HCT116 (cell line): ENCODE results near the gene UBA6. TPM values are rescaled to one million over a fixed set of nuclear protein-coding genes. Genes with fewer than 3 reads are reported as not detected.

Experiments
- ATAC-seq: fragments of 200-7000 bp; cut with Tn5 transposase; 2 replicates; pipeline ENCODE4 v1.9.1; 2020; ENCODE audit warnings: mild to moderate bottlenecking, moderate library complexity
- BruUV-seq: library from RNA; stranded (reverse); fragments of 400-500 nt; replicated peaks from 2 replicates; lab custom pipeline; 2021; lab: Mats Ljungman, UMichigan
- CTCF ChIA-PET: fragments of 300-600 bp; sonication (Branson Sonifier 250); formaldehyde crosslinking; loops from one replicate; lab custom pipeline; 2021; ENCODE audit warnings: antibody characterized with exemption; lab: Charles Lee
- POLR2A ChIA-PET: fragments of 300-600, 350-600 bp; sonication (Branson Sonifier 250); formaldehyde crosslinking; loops from one replicate; lab custom pipeline; 2021; ENCODE audit warnings: antibody characterized with exemption; lab: Charles Lee
- RAD21 ChIA-PET, 2 experiments: fragments of 300-600 bp; sonication (Branson Sonifier 250); formaldehyde crosslinking; loops; one replicate each; lab custom pipeline; 2023; ENCODE audit warnings: low total read pairs in 2 of 2; ENCODE audit not compliant: uncharacterized antibody in 2 of 2, unreplicated experiment in 2 of 2, low non-redundant PET in 1 of 2; lab: Charles Lee
- DNase-seq: peaks from one replicate; pipeline ENCODE4 v3.0.0-alpha.2; 2010; ENCODE audit warnings: low read depth, low spot score
- H2AFZ ChIP-seq: fragments of 200-600 bp; shearing (Covaris generic), sonication (generic); 2 replicates; pipeline ENCODE4 v1.6.1; 2017; ENCODE audit warnings: low read depth, mixed run types, mixed read lengths, antibody characterized with exemption, low read length; ENCODE audit not compliant: poor library complexity, severe bottlenecking
- H3K27ac ChIP-seq: 2 replicates; pipeline ENCODE4 v1.5.1; 2012; ENCODE audit warnings: low read depth, low read length
- H3K27me3 ChIP-seq: fragments of 200-600 bp; sonication (generic); 2 replicates; pipeline ENCODE4 v1.6.1; 2016; ENCODE audit warnings: mixed run types, low read length, mixed read lengths; ENCODE audit not compliant: insufficient read depth
- H3K36me3 ChIP-seq, 2 experiments: fragments of 200-500 bp in 1 of 2; fragments of 200-600 bp in 1 of 2; sonication (Bioruptor generic) in 1 of 2; sonication (generic) in 1 of 2; 2 replicates each; pipeline versions ENCODE4 v1.5.1 to v1.6.1; 2014 to 2016; ENCODE audit warnings: low read length in 2 of 2, inconsistent platforms in 1 of 2, mixed read lengths in 1 of 2, mixed run types in 1 of 2; ENCODE audit not compliant: insufficient read depth in 2 of 2, control insufficient read depth in 1 of 2
- H3K4me1 ChIP-seq, 2 experiments: fragments of 200-600 bp in 1 of 2; sonication (generic) in 1 of 2; 2 replicates each; pipeline versions ENCODE4 v1.5.1 to v1.6.1; 2012 to 2017; ENCODE audit warnings: low read length in 2 of 2, inconsistent platforms in 1 of 2, mild to moderate bottlenecking in 1 of 2, mixed read lengths in 1 of 2, mixed run types in 1 of 2, moderate library complexity in 1 of 2; ENCODE audit not compliant: insufficient read depth in 2 of 2, control insufficient read depth in 1 of 2
- H3K4me2 ChIP-seq: fragments of 200-600 bp; sonication (generic); 2 replicates; pipeline ENCODE4 v1.6.1; 2017; ENCODE audit warnings: mixed run types, low read length, mixed read lengths
- H3K4me3 ChIP-seq, 2 experiments: fragments of 200-600 bp in 1 of 2; sonication (generic) in 1 of 2; replicated peaks in 1 of 2; 2 replicates each; pipeline ENCODE4 v1.5.1; 2011 to 2016; ENCODE audit warnings: low read length in 2 of 2, control low read depth in 1 of 2, low read depth in 1 of 2, mild to moderate bottlenecking in 1 of 2, mixed read lengths in 1 of 2, mixed run types in 1 of 2
- H3K79me2 ChIP-seq: fragments of 200-600 bp; sonication (generic); 2 replicates; pipeline ENCODE4 v1.6.1; 2017; ENCODE audit warnings: mild to moderate bottlenecking, mixed run types, low read length, moderate library complexity, mixed read lengths; ENCODE audit not compliant: insufficient read depth
- H3K9ac ChIP-seq: fragments of 200-600 bp; sonication (generic); 2 replicates; pipeline ENCODE4 v1.6.1; 2016; ENCODE audit warnings: low read length, mixed read lengths
- H3K9me2 ChIP-seq: fragments of 200-600 bp; sonication (generic), shearing (Covaris generic); 2 replicates; pipeline ENCODE4 v1.6.1; 2017; ENCODE audit warnings: mixed run types, mild to moderate bottlenecking, moderate library complexity; ENCODE audit not compliant: insufficient read depth
- H3K9me3 ChIP-seq, 2 experiments: fragments of 200-500 bp in 1 of 2; fragments of 200-600 bp in 1 of 2; sonication (Bioruptor generic) in 1 of 2; sonication (generic) in 1 of 2; 2 replicates each; pipeline ENCODE4 v1.6.1; 2014 to 2017; ENCODE audit warnings: low read length in 2 of 2, mixed read lengths in 2 of 2, inconsistent platforms in 1 of 2, low read depth in 1 of 2, mild to moderate bottlenecking in 1 of 2, mixed run types in 1 of 2, moderate library complexity in 1 of 2; ENCODE audit not compliant: control insufficient read depth in 1 of 2, insufficient read depth in 1 of 2
- H4K20me1 ChIP-seq: fragments of 200-600 bp; sonication (generic), shearing (Covaris generic); 2 replicates; pipeline ENCODE4 v1.6.1; 2017; ENCODE audit warnings: mixed run types, mild to moderate bottlenecking, moderate library complexity; ENCODE audit not compliant: insufficient read depth
- CBX3 ChIP-seq: IDR thresholded peaks from 2 replicates; pipeline ENCODE4 v1.6.1; 2012; ENCODE audit warnings: low read depth
- CEBPB ChIP-seq: IDR thresholded peaks from 2 replicates; pipeline ENCODE4 v1.6.1; 2012; ENCODE audit warnings: low read depth
- CTCF ChIP-seq, 3 experiments: fragments of 200-600 bp in 1 of 3; sonication (generic) in 1 of 3; IDR thresholded peaks in 2 of 3; conservative IDR thresholded peaks in 1 of 3; 2 replicates each; pipeline ENCODE4 v1.5.1; 2012 to 2017; ENCODE audit warnings: low read depth in 2 of 3, low read length in 2 of 3, antibody characterized with exemption in 1 of 3, borderline replicate concordance in 1 of 3, control low read depth in 1 of 3, mild to moderate bottlenecking in 1 of 3, mixed read lengths in 1 of 3, mixed run types in 1 of 3, moderate library complexity in 1 of 3; ENCODE audit not compliant: insufficient read depth in 1 of 3
- EGR1 ChIP-seq: IDR thresholded peaks from 2 replicates; pipeline ENCODE4 v1.6.1; 2012; ENCODE audit warnings: low read depth
- EZH2 ChIP-seq: fragments of 200-600 bp; sonication (generic); IDR thresholded peaks from 2 replicates; pipeline ENCODE4 v1.6.1; 2017; ENCODE audit warnings: antibody characterized with exemption, mixed run types
- FOSL1 ChIP-seq: IDR thresholded peaks from 2 replicates; pipeline ENCODE4 v1.6.1; 2012; ENCODE audit warnings: low read depth
- MAX ChIP-seq: IDR thresholded peaks from 2 replicates; pipeline ENCODE4 v1.6.1; 2012
- POLR2A ChIP-seq: IDR thresholded peaks from 2 replicates; pipeline ENCODE4 v1.7.0; 2011; ENCODE audit warnings: borderline replicate concordance; ENCODE audit not compliant: insufficient read depth, insufficient read length; ENCODE audit errors: extremely low read depth
- POLR2AphosphoS5 ChIP-seq: IDR thresholded peaks from 2 replicates; pipeline ENCODE4 v1.6.1; 2011; ENCODE audit warnings: mild to moderate bottlenecking, low read depth, low read length, moderate library complexity
- REST ChIP-seq: IDR thresholded peaks from 2 replicates; pipeline ENCODE4 v1.6.1; 2012; ENCODE audit warnings: low read depth
- SIN3A ChIP-seq: IDR thresholded peaks from 2 replicates; pipeline ENCODE4 v1.6.1; 2012; ENCODE audit warnings: low read depth
- SP1 ChIP-seq: IDR thresholded peaks from 2 replicates; pipeline ENCODE4 v1.6.1; 2012; ENCODE audit warnings: low read depth
- TCF7L2 ChIP-seq: IDR thresholded peaks from 2 replicates; pipeline ENCODE4 v1.7.0; 2011; ENCODE audit warnings: borderline replicate concordance, inconsistent platforms; ENCODE audit not compliant: insufficient read depth, insufficient read length; ENCODE audit errors: extremely low read depth
- YY1 ChIP-seq: IDR thresholded peaks from 2 replicates; pipeline ENCODE4 v1.6.1; 2011; ENCODE audit warnings: low read length, low read depth, moderate library complexity, mild to moderate bottlenecking; ENCODE audit not compliant: insufficient replicate concordance; ENCODE audit errors: extremely low read depth
- ZBTB33 ChIP-seq: IDR thresholded peaks from 2 replicates; pipeline ENCODE4 v1.6.1; 2011; ENCODE audit warnings: mild to moderate bottlenecking, low read length, moderate library complexity; ENCODE audit not compliant: insufficient replicate concordance; ENCODE audit errors: extremely low read depth
- ZFX ChIP-seq: fragments of 450-650 bp; IDR thresholded peaks from 2 replicates; pipeline ENCODE4 v1.6.1; 2017
- ZNF274 ChIP-seq: fragments of 200-500 bp; sonication (Bioruptor generic); IDR thresholded peaks from 2 replicates; pipeline ENCODE4 v1.6.1; 2014; ENCODE audit warnings: mild to moderate bottlenecking, low read depth, low read length, inconsistent platforms
- intact Hi-C: fragments of 100-400 bp; cut with micrococcal nuclease; formaldehyde crosslinking; loops from 2 replicates; pipeline ENCODE4 v1.10.0; 2022
- total RNA-seq: library from RNA; stranded (reverse); gene quantifications from one replicate; pipeline ENCODE4 v1.2.1, GENCODE V29; 2021; ENCODE audit not compliant: unreplicated experiment

UBA6 gene
- total RNA-seq, 1 experiment from 2014 or later: 98.9 TPM

DNA sequence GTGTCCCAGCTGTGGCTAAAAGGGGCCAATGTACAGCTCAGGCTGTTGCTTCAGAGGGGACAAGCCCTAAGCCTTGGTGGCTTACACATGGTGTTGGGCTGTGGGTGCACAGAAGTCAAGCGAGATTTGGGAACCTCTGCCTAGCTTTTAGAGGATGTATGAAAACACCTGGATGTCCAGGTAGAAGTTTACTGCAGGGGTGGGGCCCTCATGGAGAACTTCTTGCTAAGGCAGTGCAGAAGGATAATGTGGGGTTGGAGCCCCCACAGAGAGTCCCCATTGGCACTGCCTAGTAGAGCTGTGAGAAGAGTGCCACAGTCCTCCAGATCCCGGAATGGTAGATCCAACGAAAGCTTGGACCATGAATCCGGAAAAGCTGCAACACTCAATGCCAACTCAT is 40.5 kb downstream of the UBA6 start:
- Histone ChIP-seq H2AFZ (no peak overlapping the region), H3K4me3 (no peak overlapping the region), H3K79me2 (no peaks in the 10 kb centered on the region), H4K20me1 (no peaks in the 10 kb centered on the region), H3K36me3 (peaks cover 28 to 36% of the 10 kb centered on the region in 2 experiments), H3K9me2 (no peaks in the 10 kb centered on the region), H3K4me2 (no peak overlapping the region), H3K27ac (no peak overlapping the region), H3K4me1 (no peaks in the 10 kb centered on the region), H3K27me3 (no peaks in the 10 kb centered on the region), H3K9ac (no peak overlapping the region), H3K9me3 (no peaks in the 10 kb centered on the region; a peak in 1 of 4 replicates)
- DNase-seq (no peak), ATAC-seq (no peak)
- intact Hi-C loops: no loop called here
- ChIA-PET CTCF (no interaction called here), POLR2A (no interaction called here), RAD21 (no interaction called here)
- BruUV-seq: no TSS peak
- TF ChIP-seq CBX3: no peak
- TF ChIP-seq ZFX: no peak
- TF ChIP-seq CEBPB: no peak
- TF ChIP-seq REST: no peak
- no peak for TF ChIP-seq POLR2A
- TF ChIP-seq POLR2AphosphoS5: no peak
- no peak for TF ChIP-seq CTCF (IDR thresholded peaks at IDR 0.05 in 2 of 3, conservative IDR thresholded peaks at IDR 0.05 in 1 of 3; ENCODE audit: borderline replicate concordance in 1 of 3, insufficient read depth in 1 of 3, low read depth in 2 of 3, low read length in 2 of 3)
- TF ChIP-seq SIN3A: no peak
- no peak for TF ChIP-seq FOSL1
- no peak for TF ChIP-seq MAX
- TF ChIP-seq YY1: no peak
- no peak for TF ChIP-seq SP1
- no peak for TF ChIP-seq TCF7L2
- TF ChIP-seq EGR1: no peak
- no peak for TF ChIP-seq ZNF274
- no peak for TF ChIP-seq EZH2
- no peak for TF ChIP-seq ZBTB33
